GM23338 (cell line): ENCODE data around the gene MPRIP. TPM values are rescaled to one million over a fixed set of nuclear protein-coding genes. Genes with fewer than 3 reads are reported as not detected.
A peak's percentile ranks its signal among the peaks of the same experiment; 100 is the strongest.

Experiments
- ATAC-seq: fragments of 200-7000 bp; cut with Tn5 transposase; 3 replicates; pipeline ENCODE4 v1.9.1; 2020
- DNase-seq: peaks from one replicate; pipeline ENCODE4 v3.0.0-alpha.2; 2015; ENCODE audit warnings: low spot score
- H2AFZ ChIP-seq: fragments of 200-600 bp; sonication (generic); 2 replicates; pipeline ENCODE4 v1.8.0; 2016; ENCODE audit warnings: antibody characterized with exemption, mild to moderate bottlenecking, moderate library complexity
- H3F3A ChIP-seq: fragments of 200-600 bp; sonication (generic); replicated peaks from 2 replicates; pipeline ENCODE4 v1.8.0; 2017; ENCODE audit warnings: antibody characterized with exemption, mixed run types, low read depth
- H3K27ac ChIP-seq: fragments of 200-600 bp; sonication (generic); 2 replicates; pipeline ENCODE4 v1.6.1; 2016; ENCODE audit warnings: low read depth
- H3K27me3 ChIP-seq: fragments of 200-600 bp; sonication (generic); 2 replicates; pipeline ENCODE4 v1.8.0; 2016; ENCODE audit warnings: mild to moderate bottlenecking, mixed run types, moderate library complexity; ENCODE audit not compliant: insufficient read depth
- H3K36me3 ChIP-seq: fragments of 200-600 bp; sonication (generic); 2 replicates; pipeline ENCODE4 v1.8.0; 2016; ENCODE audit warnings: mild to moderate bottlenecking; ENCODE audit not compliant: insufficient read depth
- H3K4me1 ChIP-seq: fragments of 200-600 bp; sonication (generic); 2 replicates; pipeline ENCODE4 v1.8.0; 2016; ENCODE audit warnings: mild to moderate bottlenecking, moderate library complexity; ENCODE audit not compliant: insufficient read depth
- H3K4me2 ChIP-seq: fragments of 200-600 bp; sonication (generic); 2 replicates; pipeline ENCODE4 v1.7.1; 2017; ENCODE audit warnings: mixed run types
- H3K4me3 ChIP-seq: fragments of 200-600 bp; sonication (generic); 2 replicates; pipeline ENCODE4 v1.6.1; 2016; ENCODE audit warnings: mixed run types
- H3K79me2 ChIP-seq: fragments of 200-600 bp; sonication (generic); replicated peaks from 2 replicates; pipeline ENCODE4 v1.8.0; 2017; ENCODE audit warnings: mild to moderate bottlenecking; ENCODE audit not compliant: insufficient read depth
- H3K9me2 ChIP-seq: fragments of 200-600 bp; sonication (generic); 2 replicates; pipeline ENCODE4 v1.8.0; 2017; ENCODE audit not compliant: insufficient read depth
- H4K20me1 ChIP-seq: fragments of 200-600 bp; sonication (generic); replicated peaks from 2 replicates; pipeline ENCODE4 v1.8.0; 2017; ENCODE audit warnings: mild to moderate bottlenecking; ENCODE audit not compliant: insufficient read depth
- H3K27ac Mint-ChIP-seq: 2 replicates; pipeline ENCODE4 v1.8.0; 2020; ENCODE audit warnings: inconsistent platforms, mild to moderate bottlenecking, moderate library complexity, mixed read lengths
- H3K27me3 Mint-ChIP-seq: 3 replicates; pipeline ENCODE4 v1.8.0; 2022; ENCODE audit warnings: low read depth, mild to moderate bottlenecking, moderate library complexity, mixed read lengths, inconsistent platforms; ENCODE audit not compliant: insufficient read depth, poor library complexity
- H3K36me3 Mint-ChIP-seq: 3 replicates; pipeline ENCODE4 v1.8.0; 2021; ENCODE audit warnings: low read depth, mild to moderate bottlenecking, inconsistent platforms, moderate library complexity, mixed read lengths
- H3K4me1 Mint-ChIP-seq: 3 replicates; pipeline ENCODE4 v1.8.0; 2020; ENCODE audit warnings: mild to moderate bottlenecking, inconsistent platforms, mixed read lengths
- H3K4me3 Mint-ChIP-seq: 3 replicates; pipeline ENCODE4 v1.8.0; 2021; ENCODE audit warnings: moderate library complexity, mild to moderate bottlenecking, inconsistent platforms, mixed read lengths
- H3K9me3 Mint-ChIP-seq: 3 replicates; pipeline ENCODE4 v1.8.0; 2020; ENCODE audit warnings: moderate library complexity, mild to moderate bottlenecking, inconsistent platforms, mixed read lengths
- ETS1 ChIP-seq: IDR thresholded peaks from 2 replicates; pipeline ENCODE4 v1.6.1; 2016; ENCODE audit warnings: antibody characterized with exemption
- EZH2phosphoT487 ChIP-seq: fragments of 200-600 bp; sonication (generic); IDR thresholded peaks from one replicate; pipeline ENCODE4 v1.8.1; 2018; ENCODE audit warnings: antibody characterized with exemption; ENCODE audit not compliant: unreplicated experiment
- JUNB ChIP-seq: IDR thresholded peaks from one replicate; pipeline ENCODE4 v1.6.1; 2016; ENCODE audit warnings: antibody characterized with exemption; ENCODE audit not compliant: unreplicated experiment
- POLR2AphosphoS5 ChIP-seq: IDR thresholded peaks from 2 replicates; pipeline ENCODE4 v1.6.1; 2016; ENCODE audit warnings: antibody characterized with exemption, low read depth
- STAT1 ChIP-seq: IDR thresholded peaks from one replicate; pipeline ENCODE4 v1.6.1; 2016; ENCODE audit warnings: antibody characterized with exemption; ENCODE audit not compliant: unreplicated experiment
- ZNF114 ChIP-seq: fragments of 250-450 bp; sonication (Bioruptor Pico); IDR thresholded peaks from 2 replicates; pipeline ENCODE4 v1.5.0; 2020; ENCODE audit warnings: mild to moderate bottlenecking, moderate library complexity
- polyA plus RNA-seq: library from polyadenylated mRNA; unstranded; fragments of >200 nt; fragmentation: Nextera tagmentation; extraction: Ambion mirVana; gene quantifications from 2 replicates; pipeline ENCODE4 v1.2.1, GENCODE V29; 2016
- total RNA-seq: library from RNA; depleted of rRNA; stranded (reverse); fragments of >200 nt; shearing (Covaris generic); gene quantifications from 2 replicates; pipeline ENCODE4 v1.2.3, GENCODE V29; 2014
- TF ChIP-seq, protein P1 (sequence below): fragments of 250-450 bp; sonication (Bioruptor Pico); IDR thresholded peaks from 2 replicates; pipeline ENCODE4 v1.5.0; 2020; ENCODE audit warnings: mild to moderate bottlenecking, moderate library complexity

MPRIP gene
- total and polyA plus RNA-seq, 2 experiments from 2014 or later = 39.3 to 113 TPM

- no peaks in the 10 kb centered on the region for H3K36me3 ChIP-seq
- Mint-ChIP-seq H3K9me3 (no peaks in the 10 kb centered on the region; the same call in 2 of the 3 replicates), H3K27me3 (peaks cover 8% of the 10 kb centered on the region), H3K4me3 (no peak overlapping the region), H3K36me3 (peaks cover 20% of the 10 kb centered on the region), H3K27ac (no peak overlapping the region), H3K4me1 (peaks cover 17% of the 10 kb centered on the region)
- DNase-seq (no peak), ATAC-seq (peak; percentile 39)
- H3F3A ChIP-seq = no peaks in the 10 kb centered on the region
- peaks cover 22% of the 10 kb centered on the region for H3K79me2 ChIP-seq
- H3K27ac ChIP-seq = no peak overlapping the region
- no peak overlapping the region for H2AFZ ChIP-seq
- no peaks in the 10 kb centered on the region; the same call in 1 of the 2 replicates for H4K20me1 ChIP-seq
- H3K9me2 ChIP-seq = no peaks in the 10 kb centered on the region
- H3K27me3 ChIP-seq = no peaks in the 10 kb centered on the region
- TF ChIP-seq STAT1 (no peak), ZNF114 (CRISPR knock-in tag) (no peak), POLR2AphosphoS5 (no peak), EZH2phosphoT487 (no peak), ETS1 (no peak), JUNB (no peak)
- TF ChIP-seq, protein P1, sequence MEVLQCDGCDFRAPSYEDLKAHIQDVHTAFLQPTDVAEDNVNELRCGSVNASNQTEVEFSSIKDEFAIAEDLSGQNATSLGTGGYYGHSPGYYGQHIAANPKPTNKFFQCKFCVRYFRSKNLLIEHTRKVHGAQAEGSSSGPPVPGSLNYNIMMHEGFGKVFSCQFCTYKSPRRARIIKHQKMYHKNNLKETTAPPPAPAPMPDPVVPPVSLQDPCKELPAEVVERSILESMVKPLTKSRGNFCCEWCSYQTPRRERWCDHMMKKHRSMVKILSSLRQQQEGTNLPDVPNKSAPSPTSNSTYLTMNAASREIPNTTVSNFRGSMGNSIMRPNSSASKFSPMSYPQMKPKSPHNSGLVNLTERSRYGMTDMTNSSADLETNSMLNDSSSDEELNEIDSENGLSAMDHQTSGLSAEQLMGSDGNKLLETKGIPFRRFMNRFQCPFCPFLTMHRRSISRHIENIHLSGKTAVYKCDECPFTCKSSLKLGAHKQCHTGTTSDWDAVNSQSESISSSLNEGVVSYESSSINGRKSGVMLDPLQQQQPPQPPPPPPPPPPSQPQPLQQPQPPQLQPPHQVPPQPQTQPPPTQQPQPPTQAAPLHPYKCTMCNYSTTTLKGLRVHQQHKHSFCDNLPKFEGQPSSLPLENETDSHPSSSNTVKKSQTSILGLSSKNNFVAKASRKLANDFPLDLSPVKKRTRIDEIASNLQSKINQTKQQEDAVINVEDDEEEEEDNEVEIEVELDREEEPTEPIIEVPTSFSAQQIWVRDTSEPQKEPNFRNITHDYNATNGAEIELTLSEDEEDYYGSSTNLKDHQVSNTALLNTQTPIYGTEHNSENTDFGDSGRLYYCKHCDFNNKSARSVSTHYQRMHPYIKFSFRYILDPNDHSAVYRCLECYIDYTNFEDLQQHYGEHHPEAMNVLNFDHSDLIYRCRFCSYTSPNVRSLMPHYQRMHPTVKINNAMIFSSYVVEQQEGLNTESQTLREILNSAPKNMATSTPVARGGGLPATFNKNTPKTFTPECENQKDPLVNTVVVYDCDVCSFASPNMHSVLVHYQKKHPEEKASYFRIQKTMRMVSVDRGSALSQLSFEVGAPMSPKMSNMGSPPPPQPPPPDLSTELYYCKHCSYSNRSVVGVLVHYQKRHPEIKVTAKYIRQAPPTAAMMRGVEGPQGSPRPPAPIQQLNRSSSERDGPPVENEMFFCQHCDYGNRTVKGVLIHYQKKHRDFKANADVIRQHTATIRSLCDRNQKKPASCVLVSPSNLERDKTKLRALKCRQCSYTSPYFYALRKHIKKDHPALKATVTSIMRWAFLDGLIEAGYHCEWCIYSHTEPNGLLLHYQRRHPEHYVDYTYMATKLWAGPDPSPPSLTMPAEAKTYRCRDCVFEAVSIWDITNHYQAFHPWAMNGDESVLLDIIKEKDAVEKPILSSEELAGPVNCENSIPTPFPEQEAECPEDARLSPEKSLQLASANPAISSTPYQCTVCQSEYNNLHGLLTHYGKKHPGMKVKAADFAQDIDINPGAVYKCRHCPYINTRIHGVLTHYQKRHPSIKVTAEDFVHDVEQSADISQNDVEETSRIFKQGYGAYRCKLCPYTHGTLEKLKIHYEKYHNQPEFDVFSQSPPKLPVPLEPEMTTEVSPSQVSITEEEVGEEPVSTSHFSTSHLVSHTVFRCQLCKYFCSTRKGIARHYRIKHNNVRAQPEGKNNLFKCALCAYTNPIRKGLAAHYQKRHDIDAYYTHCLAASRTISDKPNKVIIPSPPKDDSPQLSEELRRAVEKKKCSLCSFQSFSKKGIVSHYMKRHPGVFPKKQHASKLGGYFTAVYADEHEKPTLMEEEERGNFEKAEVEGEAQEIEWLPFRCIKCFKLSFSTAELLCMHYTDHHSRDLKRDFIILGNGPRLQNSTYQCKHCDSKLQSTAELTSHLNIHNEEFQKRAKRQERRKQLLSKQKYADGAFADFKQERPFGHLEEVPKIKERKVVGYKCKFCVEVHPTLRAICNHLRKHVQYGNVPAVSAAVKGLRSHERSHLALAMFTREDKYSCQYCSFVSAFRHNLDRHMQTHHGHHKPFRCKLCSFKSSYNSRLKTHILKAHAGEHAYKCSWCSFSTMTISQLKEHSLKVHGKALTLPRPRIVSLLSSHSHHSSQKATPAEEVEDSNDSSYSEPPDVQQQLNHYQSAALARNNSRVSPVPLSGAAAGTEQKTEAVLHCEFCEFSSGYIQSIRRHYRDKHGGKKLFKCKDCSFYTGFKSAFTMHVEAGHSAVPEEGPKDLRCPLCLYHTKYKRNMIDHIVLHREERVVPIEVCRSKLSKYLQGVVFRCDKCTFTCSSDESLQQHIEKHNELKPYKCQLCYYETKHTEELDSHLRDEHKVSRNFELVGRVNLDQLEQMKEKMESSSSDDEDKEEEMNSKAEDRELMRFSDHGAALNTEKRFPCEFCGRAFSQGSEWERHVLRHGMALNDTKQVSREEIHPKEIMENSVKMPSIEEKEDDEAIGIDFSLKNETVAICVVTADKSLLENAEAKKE (CRISPR knock-in tag) = no peak
- H3K4me1 ChIP-seq = 0 out of 2 replicates have a peak, but pooled peaks cover 5% of the 10 kb centered on the region
- no peak overlapping the region for H3K4me2 ChIP-seq
- no peak overlapping the region for H3K4me3 ChIP-seq
Observed at GRCh38 chr17:17087424-17088015, 45.3 kb downstream of the MPRIP start.
